NK-92 (cell line): ENCODE results near the gene PLA2G4A.

Experiments used
- DNase-seq: peaks from one replicate; lab custom pipeline; 2025; ENCODE audit not compliant: unreplicated experiment; lab: John Stamatoyannopoulos, UW

PLA2G4A gene

GRCh38 chr1:187013582-187014200 is 184.9 kb downstream of the PLA2G4A start:
- DNase-seq = no peak

- no peak for DNase-seq
Measured at GRCh38 chr1:187018291-187018690, 189.5 kb downstream of the PLA2G4A start.

GRCh38 chr1:187027253-187027652 is 198.5 kb downstream of the PLA2G4A start:
- DNase-seq = no peak

- DNase-seq = no peak
Measured at GRCh38 chr1:187032316-187032981, 203.7 kb downstream of the PLA2G4A start.

GRCh38 chr1:187032982-187033692 is 204.4 kb downstream of the PLA2G4A start:
- DNase-seq = no peak

GRCh38 chr1:187033693-187034390 is 205.1 kb downstream of the PLA2G4A start:
- no peak for DNase-seq

- DNase-seq = no peak
Measured at GRCh38 chr1:187034501-187034900, 205.8 kb downstream of the PLA2G4A start.

- no peak for DNase-seq
Measured at GRCh38 chr1:187037973-187038553, 209.3 kb downstream of the PLA2G4A start.
